ENCODE measurements around the gene HBA1. TPM values are rescaled to one million over a fixed set of nuclear protein-coding genes. Genes with fewer than 3 reads are reported as not detected.
A peak's percentile ranks its signal among the peaks of the same experiment; 100 is the strongest.

Gene HBA1
- total and polyA plus RNA-seq, 9 of the 15 experiments (the other 6 are each of a cell fraction or from before 2014, with no cell fraction given), result 128 to 2,388 (median 380) TPM

- ChIA-PET CTCF (ENCODE audit: low intra/inter-chr PET ratio) (no interaction called here), POLR2A (interaction anchor here (0.9 kb wide), 1 partner anchor 11 kb away, joined by 3 read pairs; no protein-coding TSS in a partner anchor)
- Histone ChIP-seq H3K36me3 (ENCODE audit: control insufficient read depth, insufficient read depth, low read length) (no peaks in the 10 kb centered on the region), H4K20me1 (replicated peaks; ENCODE audit: control insufficient read depth, insufficient read depth, low read length) (no peaks in the 10 kb centered on the region), H3K4me1 (replicated peaks in 1 of 2; ENCODE audit: control insufficient read depth in 2 of 2, insufficient read depth in 2 of 2, low read length in 2 of 2) (peaks cover 20% of the 10 kb centered on the region in 2 experiments; a peak in 4 of 5 replicates), H3K27ac (ENCODE audit: extremely low read depth, low read depth, low read length) (peak overlapping the region; percentile 77), H3K79me2 (ENCODE audit: control insufficient read depth, insufficient read depth, low read length) (peaks cover 2% of the 10 kb centered on the region; the same call in 1 of the 3 replicates), H2AFZ (ENCODE audit: low read depth, low read length) (peak overlapping the region; percentile 82), H3K9ac (ENCODE audit: insufficient read depth in 1 of 2, low read depth in 2 of 2, low read length in 2 of 2) (peak overlapping the region; percentile 68 to 86), H3K9me3 (replicated peaks; ENCODE audit: control insufficient read depth, insufficient read depth, low read depth, low read length) (0 out of 2 replicates have a peak, but pooled peaks cover 2% of the 10 kb centered on the region), H3K27me3 (ENCODE audit: control insufficient read depth in 2 of 2, insufficient read depth in 2 of 2, low read length in 2 of 2) (no peaks in the 10 kb centered on the region), H3K9me1 (ENCODE audit: control insufficient read depth, insufficient read depth, low read length) (no peaks in the 10 kb centered on the region), H3K4me2 (ENCODE audit: insufficient read depth, low read length) (peak overlapping the region; percentile 78), H3K4me3 (peak overlapping the region; percentile 55)
- TSS peak; percentile 100 for BruUV-seq (replicated peaks)
- WGBS (ENCODE audit: insufficient coverage, low coverage, missing lambda C conversion rate), result 12% methylated on average over 37 of the region's 59 CpGs
- peak; percentile 64 to 75 (median 68) for DNase-seq (ENCODE audit: extremely low read depth in 1 of 4, low spot score in 3 of 4)
- in situ Hi-C loops (cut with MboI), result no loop called here
- ATAC-seq, result peak; percentile 75
- intact Hi-C loops (cut with micrococcal nuclease), result no loop called here
- peak; percentile 58 for FAIRE-seq
- TF ChIP-seq ZNF830 (CRISPR knock-in tag; IDR thresholded peaks at IDR 0.05) (no peak), TCF15 (CRISPR knock-in tag; IDR thresholded peaks at IDR 0.05) (peak; percentile 28; the same call in 1 of the 2 replicates), PCBP2 (IDR thresholded peaks at IDR 0.05; ENCODE audit: low read depth, low read length, poor library complexity, severe bottlenecking) (no peak), RNF2 (IDR thresholded peaks at IDR 0.05) (no peak), NELFE (IDR thresholded peaks at IDR 0.05; ENCODE audit: insufficient read depth, insufficient read length) (no peak), ZNF174 (CRISPR knock-in tag; IDR thresholded peaks at IDR 0.05) (no peak), THRAP3 (IDR thresholded peaks at IDR 0.05; ENCODE audit: borderline replicate concordance) (no peak), GTF2F1 (IDR thresholded peaks at IDR 0.05; ENCODE audit: low read depth, low read length) (no peak), ZNF311 (CRISPR knock-in tag; IDR thresholded peaks at IDR 0.05) (no peak), NRF1 (conservative IDR thresholded peaks at IDR 0.05 in 1 of 2, IDR thresholded peaks at IDR 0.05 in 1 of 2) (peak in 1 of 2 experiments; percentile 13; a peak in 1 of 4 replicates), HNRNPLL (IDR thresholded peaks at IDR 0.05; ENCODE audit: low read depth, low read length, poor library complexity, severe bottlenecking) (no peak), ZNF668 (CRISPR knock-in tag; IDR thresholded peaks at IDR 0.05) (no peak), E4F1 (CRISPR knock-in tag; IDR thresholded peaks at IDR 0.05; ENCODE audit: borderline replicate concordance) (no peak), ZNF133 (CRISPR knock-in tag; IDR thresholded peaks at IDR 0.05) (no peak), MBD1 (CRISPR knock-in tag; IDR thresholded peaks at IDR 0.05) (no peak), NR2C2 (CRISPR knock-in tag; IDR thresholded peaks at IDR 0.05) (no peak), NR2C2 (tag; IDR thresholded peaks at IDR 0.05) (peak; percentile 21; the same call in 1 of the 2 replicates), BACH1 (tag; IDR thresholded peaks at IDR 0.05) (no peak), XRCC3 (IDR thresholded peaks at IDR 0.05) (no peak)
Measured at GRCh38 chr16:154217-155030, 22.1 kb upstream of the HBA1 start.
